HG03469 (cell line): Measurements from ENCODE around the gene NEO1.
"Not testable (repeated sequence)": the region's sequence is repeated elsewhere in the genome, so short reads cannot be mapped to it uniquely, and the experiment has no call there.

Experiments used
- ATAC-seq: cut with Tn5 transposase; IDR thresholded peaks from one replicate; pipeline ENCODE4 v1.9.1; 2021; ENCODE audit warnings: mild to moderate bottlenecking, moderate library complexity, moderate number of reproducible peaks; ENCODE audit not compliant: unreplicated experiment

The NEO1 gene

DNA sequence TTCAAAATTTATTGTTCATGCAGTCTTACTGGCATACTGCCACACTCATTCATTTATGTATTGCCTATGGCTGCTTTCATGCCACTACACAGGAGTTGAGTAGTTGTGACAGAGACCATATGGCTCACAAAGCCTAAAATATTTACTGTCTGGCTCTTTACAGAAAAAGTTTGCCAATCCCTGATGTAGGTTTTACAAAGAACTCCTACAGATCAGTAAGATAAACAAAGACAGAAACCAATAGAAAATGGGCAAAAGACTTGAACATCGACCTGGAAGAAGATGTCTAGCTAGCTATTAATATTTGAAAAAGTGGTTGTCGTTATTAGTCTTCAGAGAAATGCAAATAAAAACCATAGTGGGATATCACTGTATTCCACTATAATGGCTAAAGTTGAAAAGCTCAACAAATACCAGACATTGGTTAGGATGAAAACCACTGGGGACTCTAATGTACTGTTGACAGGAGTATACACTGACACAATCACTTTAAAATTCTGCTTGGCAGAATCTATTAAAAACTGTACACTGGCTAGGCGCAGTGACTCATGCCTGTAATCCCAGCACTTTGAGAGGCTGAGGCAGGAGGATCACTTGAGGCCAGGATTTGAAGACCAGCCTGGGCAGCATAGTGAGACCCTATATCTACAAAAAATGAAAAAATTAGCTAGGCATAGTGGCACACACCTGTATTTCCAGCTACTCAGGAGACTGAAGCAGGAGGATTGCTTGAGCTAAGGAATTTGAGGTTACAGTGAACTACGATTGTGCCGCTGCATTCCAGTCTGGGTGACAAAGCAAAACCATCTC is 87.7 kb downstream of the NEO1 start:
- ATAC-seq: no peak

- ATAC-seq: no peak
Measured at GRCh38 chr15:73141216-73141900, 89.1 kb downstream of the NEO1 start.

DNA sequence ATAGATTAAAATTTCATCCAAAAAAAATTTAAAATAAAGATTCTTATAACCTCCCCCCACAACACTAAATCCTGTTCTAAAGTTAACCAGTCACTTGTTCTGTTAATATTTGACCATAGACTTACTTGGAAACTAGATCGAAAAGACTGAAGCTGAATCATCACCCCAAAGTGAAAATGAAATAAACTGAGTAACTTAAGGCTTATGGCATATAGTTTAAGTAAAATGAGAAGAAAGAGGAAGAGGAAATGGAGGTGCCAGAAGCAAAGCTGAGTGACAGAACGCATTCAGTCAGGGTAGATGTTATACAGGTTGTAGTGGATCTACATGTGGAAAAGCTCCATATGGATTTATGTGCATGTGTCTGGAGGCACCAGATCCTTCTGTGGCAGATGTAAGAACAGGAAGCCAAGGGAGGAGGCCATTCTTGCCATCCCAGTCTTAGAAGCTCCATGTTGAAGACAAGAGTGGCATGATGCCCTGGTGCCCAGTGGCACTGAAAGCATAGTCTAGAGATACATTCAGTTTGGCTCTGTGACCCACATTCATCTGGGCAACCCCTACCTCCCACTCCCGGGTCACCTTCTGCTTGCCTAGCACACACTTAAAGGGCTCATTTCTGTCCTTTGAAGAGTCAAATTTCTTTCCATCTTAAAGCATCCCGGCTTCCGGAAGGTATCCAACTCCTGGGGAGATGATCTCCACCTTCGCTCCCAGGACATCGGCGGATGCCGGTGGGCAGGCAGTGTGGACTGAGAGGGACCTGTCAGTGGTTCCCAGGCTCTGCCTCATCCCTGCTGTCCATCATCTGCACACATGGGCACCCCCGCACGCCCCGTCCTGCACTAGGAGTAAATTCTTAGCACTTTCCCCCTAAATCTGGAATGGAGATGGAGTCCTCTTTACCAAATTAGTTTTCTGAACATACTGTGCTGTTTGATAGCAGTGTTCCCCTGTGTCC is 90.8 kb downstream of the NEO1 start:
- no peak for ATAC-seq

- no peak for ATAC-seq
Measured at GRCh38 chr15:73143763-73144155, 91.5 kb downstream of the NEO1 start.

DNA sequence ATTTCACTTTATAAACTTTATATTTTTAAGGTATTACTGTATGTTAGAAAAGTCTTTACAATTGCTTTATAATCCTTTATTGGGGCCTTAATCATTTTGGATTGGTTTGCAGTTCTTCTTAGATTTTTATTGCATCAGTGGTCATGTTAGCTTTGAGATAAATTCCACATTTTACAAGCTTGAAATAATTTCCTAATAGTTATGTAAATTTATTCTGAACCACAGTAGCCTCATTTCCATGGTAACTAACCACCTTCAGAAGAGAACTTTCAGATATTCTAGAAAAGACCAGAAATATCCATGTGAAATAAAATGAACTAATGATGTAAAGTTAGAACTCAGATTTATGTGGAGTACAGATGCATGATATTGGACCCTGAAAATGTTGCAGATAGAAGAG is 94.2 kb downstream of the NEO1 start:
- ATAC-seq: no peak

GRCh38 chr15:73150831-73151230 is 98.6 kb downstream of the NEO1 start:
- ATAC-seq: no peak

DNA sequence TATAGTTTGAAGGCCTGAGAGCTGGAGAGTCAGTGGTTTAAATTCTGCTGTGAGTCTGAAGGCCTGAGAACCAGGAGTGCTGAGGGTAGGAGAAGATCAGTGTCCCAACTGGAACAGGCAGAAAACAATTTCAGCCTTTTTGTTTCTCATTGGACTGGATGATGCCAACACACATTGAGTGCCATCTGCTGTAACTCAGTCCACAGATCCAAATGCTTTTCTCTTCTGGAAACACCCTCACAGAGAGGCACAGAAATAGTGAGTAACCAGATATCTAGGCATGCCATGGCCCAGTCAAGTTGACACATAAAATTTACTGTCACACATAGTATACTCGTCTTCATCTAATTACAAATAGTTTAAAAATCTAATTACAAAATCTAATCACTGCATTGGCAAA is 100.8 kb downstream of the NEO1 start:
- ATAC-seq: no peak

DNA sequence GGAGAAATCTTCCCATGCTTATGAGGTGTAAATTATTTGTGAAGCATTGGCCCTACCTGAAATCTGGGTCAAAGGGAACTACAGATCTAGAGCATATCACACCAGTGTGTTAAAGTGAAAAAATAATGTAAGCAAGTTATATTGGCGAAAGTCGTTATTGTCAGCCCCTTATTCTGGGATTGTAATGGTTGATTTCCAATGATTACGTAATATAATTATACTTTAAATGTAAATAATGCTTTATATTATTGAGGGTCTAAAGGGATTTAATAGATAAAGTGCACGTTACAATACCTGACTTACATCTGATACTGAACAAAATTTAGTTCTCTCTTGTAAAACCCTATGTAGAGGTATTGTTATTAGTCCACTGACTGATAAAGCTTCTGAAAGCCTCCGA is 101.2 kb downstream of the NEO1 start:
- ATAC-seq: no peak

- ATAC-seq: no peak
Measured at GRCh38 chr15:73156431-73157191, 104.3 kb downstream of the NEO1 start.

- ATAC-seq: no peak
Measured at GRCh38 chr15:73161546-73161945, 109.3 kb downstream of the NEO1 start.

GRCh38 chr15:73165435-73165834 is 113.2 kb downstream of the NEO1 start:
- ATAC-seq: no peak

GRCh38 chr15:73165844-73166243 is 113.6 kb downstream of the NEO1 start:
- ATAC-seq: no peak

- not testable (repeated sequence) for ATAC-seq
Measured at GRCh38 chr15:73166711-73167110, 114.4 kb downstream of the NEO1 start.

DNA sequence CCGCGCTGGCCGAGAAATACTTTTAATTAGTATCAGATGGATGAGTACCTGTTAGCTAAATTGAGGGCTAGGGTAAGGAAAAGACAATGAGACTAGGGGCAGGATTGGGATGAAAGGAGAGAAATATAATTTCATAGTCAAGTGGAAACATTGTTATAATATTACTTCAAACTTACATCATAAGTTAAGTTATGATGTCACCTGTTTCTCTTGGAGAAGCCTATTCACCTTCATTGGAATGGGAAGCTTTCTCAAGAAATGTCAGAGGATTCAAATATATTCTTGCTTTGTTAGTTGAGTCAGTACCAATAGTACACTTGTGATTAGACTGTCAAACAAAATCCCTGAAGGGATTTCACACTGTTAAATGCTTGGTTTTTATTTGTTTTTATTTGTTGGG is 116.2 kb downstream of the NEO1 start:
- no peak for ATAC-seq

- ATAC-seq: no peak
Measured at GRCh38 chr15:73171711-73172110, 119.4 kb downstream of the NEO1 start.

DNA sequence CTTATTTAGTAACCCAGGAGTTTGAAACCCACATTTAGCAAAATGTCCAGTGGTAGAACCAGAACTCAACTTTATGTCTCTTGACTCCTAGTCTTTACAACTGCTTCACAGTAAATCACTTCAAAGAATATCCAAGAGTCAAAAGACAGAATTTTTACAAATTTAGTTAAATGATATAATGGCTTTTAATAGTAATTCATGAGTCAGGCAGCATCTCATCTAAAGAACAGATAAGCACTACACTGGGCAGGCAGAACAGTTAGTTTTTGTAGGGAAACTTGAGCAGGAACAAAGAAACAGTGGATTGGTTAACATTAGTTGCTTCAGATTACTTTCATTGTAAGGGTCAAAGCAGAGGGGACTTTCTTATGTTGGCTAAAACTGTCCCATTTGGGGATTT is 120.2 kb downstream of the NEO1 start:
- no peak for ATAC-seq

DNA sequence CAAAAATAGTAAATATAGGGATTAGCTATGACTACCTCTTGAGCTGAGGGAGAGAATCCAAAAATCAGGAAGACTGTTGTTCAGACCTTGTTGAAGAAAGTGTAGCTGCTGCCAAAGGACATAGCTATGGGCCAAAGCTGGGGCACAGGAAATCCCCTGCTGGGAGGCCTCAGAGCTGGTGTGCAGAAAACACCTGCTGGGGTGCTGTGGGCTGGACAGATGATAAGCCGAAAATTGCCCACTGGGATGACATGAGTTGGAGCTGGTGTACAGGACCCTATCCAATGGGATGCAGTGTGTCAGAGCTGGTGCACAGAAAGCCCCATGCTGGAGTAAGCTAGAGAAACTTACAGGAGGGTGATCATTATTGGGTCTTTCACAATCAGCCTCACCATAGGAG is 121.9 kb downstream of the NEO1 start:
- no peak for ATAC-seq

GRCh38 chr15:73175382-73175781 is 123.1 kb downstream of the NEO1 start:
- no peak for ATAC-seq

DNA sequence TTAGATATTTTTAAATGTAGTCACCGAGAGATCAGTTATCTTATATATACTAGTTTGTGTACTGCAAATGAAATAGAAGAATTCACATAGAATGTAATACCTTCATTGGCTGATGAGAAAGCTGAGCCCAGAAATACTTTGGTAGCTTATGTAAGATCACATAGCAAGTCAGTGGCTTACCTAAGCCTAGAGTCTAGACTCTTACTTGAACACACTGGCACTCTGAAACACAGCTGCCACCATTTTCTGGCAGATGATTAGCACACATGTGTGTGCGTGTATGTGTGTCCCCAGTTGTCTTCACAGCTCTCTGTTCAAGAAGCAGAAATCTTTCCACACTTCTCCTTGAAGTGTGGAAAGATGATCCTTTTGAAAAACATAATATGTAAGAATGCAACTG is 124.3 kb downstream of the NEO1 start:
- no peak for ATAC-seq

- no peak for ATAC-seq
Measured at GRCh38 chr15:73183071-73183470, 130.8 kb downstream of the NEO1 start.

DNA sequence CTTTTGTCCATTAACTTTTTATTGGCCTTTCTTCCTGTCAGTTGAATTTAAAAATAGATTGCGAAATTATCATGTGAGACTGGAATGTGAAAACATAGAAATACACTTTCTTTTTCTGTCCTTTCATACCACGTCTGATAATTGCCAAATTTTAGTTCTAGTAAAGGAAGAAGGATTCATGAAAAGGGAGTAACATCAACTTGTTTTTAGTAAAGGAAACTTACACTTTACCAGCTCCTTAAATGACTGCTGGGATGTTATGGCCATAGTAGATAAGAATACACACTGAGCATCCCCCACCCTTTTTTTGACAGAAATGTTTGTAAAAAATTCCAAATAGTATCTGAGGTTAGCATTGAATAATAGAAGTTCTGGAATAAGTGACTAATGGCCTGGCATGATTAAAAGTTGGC is 137.9 kb downstream of the NEO1 start:
- no peak for ATAC-seq
